ENCODE measurements around the gene MACF1.
A peak's percentile ranks its signal among the peaks of the same experiment; 100 is the strongest.

The MACF1 gene

DNA sequence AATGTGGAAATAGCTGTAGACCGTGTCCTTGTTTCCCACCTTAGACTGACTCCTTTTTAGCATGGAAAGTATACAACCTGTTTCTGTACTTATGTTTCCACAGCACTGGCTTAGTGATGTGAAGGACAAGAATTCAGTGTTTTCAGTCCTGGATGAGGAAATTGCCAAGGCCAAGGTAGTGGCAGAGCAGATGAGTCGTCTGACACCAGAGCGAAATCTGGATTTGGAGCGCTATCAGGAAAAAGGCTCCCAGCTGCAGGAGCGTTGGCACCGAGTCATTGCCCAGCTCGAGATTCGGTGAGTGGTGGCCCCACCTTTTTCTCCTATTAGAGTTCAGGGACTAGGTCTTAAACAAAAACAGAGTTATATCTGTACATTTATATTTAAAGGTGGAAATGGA, 112.6 kb downstream of the MACF1 start:
- no peak for DNase-seq

DNA sequence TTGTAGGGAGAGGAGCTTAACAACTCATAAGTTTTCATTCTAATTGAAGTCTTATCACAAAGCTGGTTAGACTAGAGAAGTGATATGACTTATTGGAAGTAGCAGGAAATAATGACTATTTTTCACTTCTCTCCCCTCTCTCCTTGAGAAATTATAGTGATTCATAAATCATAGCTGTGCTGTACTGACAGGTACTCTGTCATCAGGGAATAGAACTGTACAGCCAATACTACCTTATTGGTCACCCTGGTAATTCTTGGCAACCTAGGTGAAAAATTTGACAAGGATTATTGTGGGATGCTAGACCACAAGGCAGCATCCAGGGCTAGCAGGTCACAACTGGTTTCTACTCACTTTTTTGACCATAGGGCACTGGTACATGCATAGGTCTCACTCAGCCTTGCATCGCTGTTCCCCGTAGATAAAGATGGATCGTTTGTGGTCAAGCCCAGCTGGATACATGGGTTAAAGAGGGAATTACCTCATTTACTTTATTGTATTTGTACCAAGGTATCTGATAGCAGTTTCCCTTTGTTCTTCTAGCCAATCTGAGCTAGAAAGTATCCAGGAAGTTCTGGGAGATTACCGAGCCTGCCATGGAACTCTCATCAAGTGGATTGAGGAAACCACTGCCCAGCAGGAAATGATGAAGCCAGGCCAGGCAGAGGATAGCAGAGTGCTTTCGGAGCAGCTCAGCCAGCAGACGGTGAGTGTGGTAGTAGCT, 113.6 kb downstream of the MACF1 start:
- no peak for DNase-seq

DNA sequence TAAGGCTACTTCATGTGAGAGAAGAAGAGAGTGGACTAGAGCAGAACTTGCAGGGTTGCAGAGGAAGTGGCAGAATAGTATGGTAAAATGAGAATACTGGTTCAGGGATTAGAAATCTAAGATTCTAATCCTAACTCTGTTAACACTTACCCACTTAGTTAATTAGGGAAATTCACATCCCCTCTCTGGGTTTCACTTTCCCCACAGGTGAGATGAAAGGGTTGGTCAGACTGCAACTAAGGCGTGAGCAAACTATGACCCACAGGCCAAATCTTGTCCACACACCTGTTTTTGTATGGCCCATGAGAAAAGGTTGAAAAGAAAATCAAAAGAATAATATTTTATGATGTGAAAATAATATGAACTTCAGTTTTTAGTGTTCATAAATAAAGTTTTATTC, 117.5 kb downstream of the MACF1 start:
- DNase-seq, result no peak

DNA sequence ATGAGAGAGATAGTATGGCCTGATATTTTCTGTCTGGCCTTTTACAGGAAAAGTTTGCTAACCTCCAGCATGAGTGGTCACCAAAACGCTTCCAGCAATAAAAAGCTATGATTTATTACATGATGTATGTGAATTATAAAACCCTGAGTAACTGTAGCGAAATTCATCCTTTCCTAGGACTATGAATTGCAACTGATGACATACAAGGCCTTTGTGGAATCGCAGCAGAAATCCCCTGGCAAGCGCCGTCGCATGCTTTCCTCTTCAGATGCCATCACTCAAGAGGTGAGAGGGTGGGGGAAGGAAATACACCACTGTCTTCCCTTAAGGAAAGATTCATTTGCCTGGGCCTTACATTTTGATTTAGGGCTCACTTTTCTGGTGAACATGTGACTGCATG, 117.9 kb downstream of the MACF1 start:
- DNase-seq, result no peak

GRCh38 chr1:39324888-39325287, 120.4 kb downstream of the MACF1 start:
- DNase-seq, result no peak

GRCh38 chr1:39326836-39327235, 122.3 kb downstream of the MACF1 start:
- no peak for DNase-seq

- DNase-seq, result peak; percentile 14
Measured at GRCh38 chr1:39328095-39328494, 123.6 kb downstream of the MACF1 start.

- DNase-seq, result peak; percentile 15
Measured at GRCh38 chr1:39328586-39329121, 124.2 kb downstream of the MACF1 start.

DNA sequence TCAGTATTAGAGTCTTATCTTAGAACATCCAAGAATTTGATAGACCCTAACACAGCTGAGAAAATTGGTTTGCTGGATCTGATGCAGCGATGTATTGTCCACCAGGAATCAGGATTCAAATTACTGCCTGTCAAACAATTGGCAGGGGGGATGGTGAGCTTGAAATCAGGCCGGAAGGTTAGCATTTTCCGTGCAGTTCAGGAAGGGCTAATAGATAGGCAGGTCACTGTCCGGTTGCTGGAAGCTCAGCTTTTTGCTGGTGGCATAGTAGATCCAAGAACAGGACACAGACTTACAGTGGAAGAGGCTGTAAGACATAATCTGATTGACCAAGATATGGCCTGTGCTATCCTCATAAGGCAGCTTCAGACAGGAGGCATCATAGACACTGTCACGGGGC, 127.2 kb downstream of the MACF1 start:
- DNase-seq, result no peak

- no peak for DNase-seq
Measured at GRCh38 chr1:39332291-39332690, 127.8 kb downstream of the MACF1 start.

- no peak for DNase-seq
Measured at GRCh38 chr1:39332828-39333227, 128.3 kb downstream of the MACF1 start.

- no peak for DNase-seq
Measured at GRCh38 chr1:39333296-39333695, 128.8 kb downstream of the MACF1 start.

GRCh38 chr1:39335216-39335615, 130.7 kb downstream of the MACF1 start:
- DNase-seq, result no peak

DNA sequence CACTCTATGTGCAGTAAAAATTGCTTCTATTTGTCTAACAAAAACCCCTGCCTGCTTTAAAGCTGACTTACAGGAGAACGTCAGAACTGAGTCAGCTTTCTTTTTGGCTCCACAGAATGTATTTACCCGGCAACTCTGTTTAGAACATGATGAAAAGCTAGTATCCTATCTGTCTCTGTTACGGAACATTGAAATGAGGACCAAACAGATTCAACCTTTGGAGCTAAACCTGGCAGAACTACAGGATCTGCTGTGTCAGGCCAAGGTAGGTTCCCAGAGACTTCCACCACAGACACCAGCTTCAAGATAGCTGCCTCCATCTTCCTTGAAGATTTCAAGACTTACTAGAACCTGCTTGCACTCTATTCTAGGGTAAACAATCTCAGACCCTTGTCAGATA, 132.6 kb downstream of the MACF1 start:
- no peak for DNase-seq

- DNase-seq, result no peak
Measured at GRCh38 chr1:39342776-39343175, 138.3 kb downstream of the MACF1 start.

DNA sequence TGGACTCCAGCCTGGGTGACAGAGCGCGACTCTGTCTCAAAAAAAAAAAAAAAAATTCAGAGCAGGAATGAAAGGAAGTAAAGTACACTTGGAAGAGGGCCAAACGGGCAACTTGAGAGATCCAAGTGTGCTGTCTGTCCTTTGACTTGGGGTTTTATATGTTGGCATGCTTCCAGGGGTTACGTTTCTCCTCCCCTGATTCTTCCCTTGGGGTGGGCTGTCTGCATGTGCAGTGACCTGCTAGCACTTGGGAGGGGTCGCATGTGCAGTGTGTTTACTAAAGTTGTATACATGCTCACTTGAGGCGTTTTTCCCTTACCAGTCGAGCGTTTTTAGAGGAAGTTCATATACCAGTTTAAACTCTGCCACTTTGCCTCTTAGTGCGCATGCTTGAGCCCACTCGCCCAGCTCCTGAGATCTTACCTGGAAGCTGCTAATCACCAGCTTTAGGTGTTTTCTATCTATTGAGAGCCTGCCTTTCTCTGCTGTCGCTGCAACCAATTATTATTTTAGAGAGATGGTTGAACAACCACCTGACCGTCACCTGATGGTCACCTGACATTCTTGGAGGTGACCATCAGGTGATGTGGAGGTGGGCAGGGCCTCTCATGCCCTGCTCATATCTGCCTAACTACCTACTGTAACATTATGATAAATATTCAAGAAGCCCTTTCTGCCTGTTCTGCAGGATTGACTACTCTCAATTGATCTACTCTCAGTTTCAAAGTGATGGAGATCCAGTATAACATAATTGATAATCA, 140.1 kb downstream of the MACF1 start:
- DNase-seq, result no peak

DNA sequence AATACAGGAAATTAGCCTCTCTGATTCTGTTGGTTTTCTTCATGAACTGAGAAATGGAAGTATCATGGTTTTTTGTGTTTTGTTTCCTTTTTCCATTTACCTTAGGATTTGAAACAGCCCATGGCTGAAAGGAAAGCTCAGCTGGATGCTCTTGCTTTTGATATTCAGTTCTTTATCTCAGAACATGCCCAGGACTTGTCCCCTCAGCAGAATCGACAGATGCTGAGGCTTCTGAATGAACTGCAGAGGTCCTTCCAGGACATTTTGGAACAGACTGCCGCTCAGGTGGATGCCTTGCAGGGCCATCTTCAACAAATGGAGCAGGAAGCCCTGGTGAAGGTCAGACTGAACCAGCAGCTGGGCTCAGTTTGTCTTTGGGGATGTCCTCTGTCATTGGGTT, 142.4 kb downstream of the MACF1 start:
- no peak for DNase-seq

- no peak for DNase-seq
Measured at GRCh38 chr1:39348278-39348677, 143.8 kb downstream of the MACF1 start.

DNA sequence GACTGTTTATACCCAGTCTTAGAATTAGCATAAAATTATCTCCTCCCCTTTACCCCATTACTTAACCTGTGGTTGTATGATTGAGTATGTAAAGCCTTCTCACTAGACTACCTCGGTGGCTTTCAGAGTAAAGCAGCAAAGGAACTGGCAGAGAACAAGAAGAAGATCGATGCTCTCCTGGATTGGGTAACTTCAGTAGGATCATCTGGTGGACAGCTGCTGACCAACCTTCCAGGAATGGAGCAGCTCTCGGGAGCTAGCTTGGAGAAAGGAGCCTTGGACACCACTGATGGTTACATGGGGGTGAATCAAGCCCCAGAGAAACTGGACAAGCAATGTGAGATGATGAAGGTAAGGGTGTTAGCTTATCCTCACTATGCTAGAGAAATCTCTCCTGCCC, 148.4 kb downstream of the MACF1 start:
- DNase-seq, result no peak

DNA sequence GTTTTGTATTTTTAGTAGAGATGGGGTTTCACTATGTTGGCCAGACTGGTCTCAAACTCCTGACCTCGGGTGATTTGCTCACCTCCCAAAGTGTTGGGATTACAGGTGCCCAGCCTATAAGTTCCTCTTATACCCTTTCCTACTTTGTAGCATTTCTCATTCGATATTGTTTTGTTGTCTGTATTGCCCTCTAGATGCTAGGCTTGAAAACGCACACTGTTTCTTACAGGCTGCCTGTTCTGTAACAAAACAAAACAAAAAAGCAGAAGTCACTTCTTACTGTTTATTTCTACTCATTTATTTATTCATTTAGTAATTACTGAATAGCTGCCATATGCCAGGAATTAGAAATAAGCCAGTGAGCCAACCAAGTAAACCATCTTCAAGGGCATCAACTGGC, 150.1 kb downstream of the MACF1 start:
- DNase-seq, result no peak

GRCh38 chr1:39358491-39358890, 154.0 kb downstream of the MACF1 start:
- DNase-seq, result no peak

GRCh38 chr1:39359028-39359570, 154.6 kb downstream of the MACF1 start:
- DNase-seq, result peak; percentile 5

- DNase-seq, result no peak
Measured at GRCh38 chr1:39360731-39361130, 156.2 kb downstream of the MACF1 start.

- DNase-seq, result no peak
Measured at GRCh38 chr1:39361446-39361845, 157.0 kb downstream of the MACF1 start.

All from fibroblast of skin of right biceps (primary cell).